CD4-positive, alpha-beta T cell treated with Interleukin-4 for 1 hour (primary cell): ENCODE measurements around the gene FAM234A.
"Not testable (repeated sequence)": the region's sequence is repeated elsewhere in the genome, so short reads cannot be mapped to it uniquely, and the experiment has no call there.

Source experiments
- DNase-seq, 2 donors: peaks; one replicate each; pipeline ENCODE4 v3.0.0-alpha.2; 2020 to 2022

The FAM234A gene

DNA sequence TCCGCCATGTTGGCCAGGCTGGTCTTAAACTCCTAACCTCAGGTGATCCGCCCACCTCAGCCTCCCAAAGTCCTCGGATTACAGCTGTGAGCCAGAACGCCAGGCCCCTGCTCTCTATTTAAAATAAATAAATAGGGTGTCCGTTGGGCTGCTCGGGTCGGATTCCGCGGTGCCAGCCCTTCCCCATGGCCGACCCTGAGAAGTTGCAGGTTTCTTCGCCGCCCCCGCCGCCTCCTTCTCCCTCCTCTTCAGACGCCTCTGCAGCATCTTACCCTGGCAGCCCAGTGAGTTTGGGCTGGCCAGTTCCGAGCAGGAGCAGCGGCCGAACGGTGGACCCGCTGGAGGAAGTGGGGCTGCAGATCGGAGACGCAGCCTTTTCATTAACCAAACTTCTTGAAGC is 3.7 kb upstream of the FAM234A start:
- no peak for DNase-seq

DNA sequence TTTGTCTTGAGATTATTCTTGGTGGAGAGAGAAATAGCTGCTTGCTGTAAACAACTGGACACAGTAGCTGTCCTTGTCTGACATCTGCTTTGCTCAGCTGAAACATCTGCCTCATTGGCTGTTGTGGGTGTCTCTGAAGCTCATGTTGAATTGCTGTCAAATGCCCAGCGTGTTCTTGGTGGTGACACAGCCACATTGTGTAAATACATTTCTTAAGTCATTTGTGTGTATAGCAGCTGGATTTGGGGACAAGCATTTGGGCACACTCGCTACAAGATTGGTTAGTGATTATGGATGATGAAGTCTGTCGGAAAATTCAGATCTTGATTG is 5.3 kb downstream of the FAM234A start:
- no peak for DNase-seq

DNA sequence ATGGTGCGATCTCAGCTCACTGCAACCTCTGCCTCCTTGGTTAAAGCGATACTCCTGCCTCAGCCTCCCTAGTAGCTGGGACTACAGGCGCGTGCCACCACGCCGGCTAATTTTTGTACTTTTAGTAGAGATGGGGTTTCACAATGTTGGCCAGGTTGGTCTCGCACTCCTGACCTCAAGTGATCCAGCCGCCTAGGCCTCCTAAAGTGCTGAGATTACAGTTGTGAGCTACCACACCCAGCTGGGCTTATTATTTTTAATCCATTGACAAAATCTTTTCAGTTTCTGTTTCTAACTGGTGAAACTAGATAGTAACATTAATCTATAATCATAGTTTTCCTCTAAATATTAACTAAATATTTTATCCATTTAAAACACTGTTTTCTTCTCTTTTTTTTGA is 5.9 kb downstream of the FAM234A start:
- no peak for DNase-seq

DNA sequence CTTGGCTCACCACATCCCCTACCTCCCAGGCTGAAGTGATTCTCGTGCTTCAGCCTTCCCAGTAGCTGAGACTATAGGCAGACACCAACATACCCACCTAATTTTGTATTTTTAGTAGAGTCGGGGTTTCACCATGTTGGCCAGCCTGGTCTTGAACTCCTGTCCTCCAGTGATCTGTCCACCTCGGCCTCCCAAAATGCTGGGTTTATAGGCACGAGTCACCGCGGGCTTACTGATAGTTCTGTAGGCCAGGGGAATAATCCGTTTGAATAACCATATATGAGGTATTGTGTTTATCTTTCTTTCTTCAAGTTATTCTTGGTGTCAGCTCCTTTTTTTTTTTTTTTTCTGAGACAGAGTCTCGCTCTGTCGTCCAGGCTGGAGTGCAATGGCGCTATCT is 7.7 kb downstream of the FAM234A start:
- DNase-seq = no peak

DNA sequence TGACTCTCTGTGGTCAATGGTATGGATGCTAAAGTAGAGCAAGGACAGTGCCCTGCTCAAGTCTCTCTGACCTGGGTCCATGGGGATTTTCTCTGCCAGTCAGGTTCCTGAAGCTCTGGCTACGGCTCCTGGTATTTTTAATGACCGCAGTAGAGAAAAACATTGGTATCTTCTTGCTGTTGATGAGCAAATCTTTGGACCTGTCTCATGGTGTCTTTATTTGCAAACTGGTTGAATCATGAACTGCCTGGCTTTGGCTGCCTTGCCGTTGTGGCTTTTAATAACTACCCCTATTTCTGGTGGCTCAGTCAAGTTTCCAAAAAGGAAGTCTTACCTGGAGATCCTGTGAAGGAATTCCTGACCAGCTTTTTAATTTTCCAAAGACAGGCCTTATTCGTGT is 8.7 kb downstream of the FAM234A start:
- DNase-seq = no peak

DNA sequence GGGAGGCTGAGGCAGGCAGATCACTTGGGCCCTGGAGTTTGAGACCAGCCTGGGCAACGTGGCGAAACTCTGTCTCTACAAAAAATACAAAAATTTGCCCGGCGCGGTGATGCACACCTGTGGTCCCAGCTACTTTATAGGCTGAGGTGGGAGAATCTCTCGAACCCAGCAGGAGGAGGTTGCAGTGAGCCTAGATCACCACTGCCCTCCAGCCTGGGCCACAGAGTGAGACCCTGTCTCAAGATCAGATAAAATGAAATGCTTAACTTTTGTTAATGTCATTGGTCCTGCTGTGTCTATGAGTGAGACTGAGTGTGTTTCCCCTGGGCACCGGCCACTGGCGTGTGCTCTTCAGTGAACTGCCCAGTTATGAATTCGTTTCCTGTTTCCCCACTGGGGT is 10.5 kb downstream of the FAM234A start:
- no peak for DNase-seq

DNA sequence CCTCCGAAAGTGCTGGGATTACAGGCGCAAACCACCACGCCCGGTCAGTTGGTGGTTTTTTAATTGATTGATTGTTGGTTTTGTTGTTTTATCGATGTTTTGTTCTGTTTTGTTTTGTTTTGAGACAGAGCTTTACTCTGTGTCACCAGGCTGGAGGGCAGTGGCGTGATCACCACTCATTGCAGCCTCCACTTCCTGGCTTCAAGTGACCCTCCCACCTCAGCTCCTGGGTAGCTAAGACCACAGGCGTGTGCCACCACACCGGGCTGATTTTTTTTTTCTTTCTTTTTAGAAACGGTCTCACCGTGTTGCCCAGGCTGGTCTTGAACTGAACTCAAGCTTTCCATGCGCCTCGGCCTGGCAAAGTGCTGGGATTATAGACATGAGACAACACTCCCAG is 12.4 kb downstream of the FAM234A start:
- DNase-seq = no peak

DNA sequence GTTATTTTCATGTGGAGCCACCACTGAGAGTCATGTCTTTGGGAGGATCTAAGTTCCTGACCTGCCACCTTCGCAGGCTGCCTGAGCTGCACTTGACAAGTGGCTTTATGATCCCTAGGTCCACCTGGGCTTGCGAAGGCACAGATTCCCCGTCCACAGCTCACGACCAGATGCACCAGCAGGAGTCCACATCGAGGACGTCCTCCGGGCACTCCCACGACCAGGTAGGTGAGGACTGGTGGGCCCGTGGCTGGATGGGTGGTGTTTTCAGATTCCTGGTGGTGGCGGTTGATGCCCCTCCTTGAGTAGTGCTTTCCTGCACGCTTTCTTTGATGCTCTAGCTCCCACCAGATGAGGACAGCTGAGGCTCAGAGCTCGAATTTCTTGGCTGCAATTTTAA is 14.8 kb downstream of the FAM234A start:
- DNase-seq = no peak

DNA sequence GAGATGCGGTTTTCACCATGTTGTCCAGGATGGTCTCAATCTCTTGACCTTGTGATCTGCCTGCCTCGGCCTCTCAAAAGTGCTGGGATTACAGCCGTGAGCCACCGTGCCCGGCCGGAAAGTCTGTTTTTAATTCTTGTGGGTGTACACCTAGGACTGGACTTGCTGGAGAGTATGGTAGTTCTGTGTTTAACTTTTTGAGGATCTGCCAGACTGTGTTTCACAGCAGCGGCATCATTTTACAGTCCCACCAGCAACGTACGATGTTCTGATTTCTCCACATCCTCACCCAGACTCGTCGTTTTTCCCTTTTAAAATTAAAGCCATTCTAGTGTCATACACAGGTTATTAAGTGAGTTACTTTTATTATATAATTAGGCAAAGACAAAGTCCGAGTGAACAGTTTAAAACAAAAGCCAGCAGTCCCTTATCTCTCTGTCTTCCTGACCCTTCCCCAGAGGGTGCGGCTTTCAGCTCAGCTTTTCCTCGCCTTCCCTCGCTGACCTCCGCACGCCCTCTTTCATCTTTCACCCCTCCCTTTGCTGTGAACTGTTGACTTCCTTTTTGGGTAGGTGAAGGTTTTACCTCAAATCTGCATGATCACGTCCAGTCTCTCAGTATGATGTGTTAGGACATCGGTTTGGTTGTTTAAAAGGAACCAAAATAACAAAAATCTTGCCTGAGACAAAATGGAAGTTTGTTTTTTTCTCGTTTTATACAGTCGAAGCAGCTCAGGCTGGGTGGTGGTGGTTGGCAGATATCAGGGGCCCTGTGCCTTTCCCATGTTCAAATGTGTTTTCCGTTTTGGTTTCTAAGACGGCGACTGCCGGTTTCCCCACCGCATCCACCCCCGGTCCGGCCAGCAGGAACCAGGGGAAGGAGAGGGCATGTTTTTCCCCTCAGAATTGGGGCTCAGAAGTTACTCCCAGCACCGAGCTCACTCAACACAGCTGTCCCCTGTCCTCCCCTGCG is 18.0 kb downstream of the FAM234A start:
- DNase-seq = peak in 1 of 2 donors; percentile 45

DNA sequence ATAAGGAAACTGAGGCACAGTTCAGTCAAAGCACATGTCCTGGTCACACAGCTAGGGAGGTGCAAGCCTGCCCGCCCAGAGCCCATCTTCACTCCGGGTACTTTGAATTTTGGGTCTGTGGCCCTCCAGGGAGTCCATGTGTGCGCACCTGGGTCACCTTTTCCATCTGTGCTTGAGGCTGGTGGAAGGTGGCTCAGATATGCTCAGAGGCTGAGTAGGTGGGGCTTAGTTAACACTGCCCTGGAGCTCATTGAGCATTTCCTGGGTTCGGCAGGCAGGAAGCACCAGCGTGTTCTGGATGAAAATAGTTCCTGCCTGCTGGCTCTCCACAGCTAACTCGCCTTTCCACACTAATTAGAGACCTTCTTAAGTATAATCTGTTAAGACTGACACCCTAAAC is 19.2 kb downstream of the FAM234A start:
- no peak for DNase-seq

DNA sequence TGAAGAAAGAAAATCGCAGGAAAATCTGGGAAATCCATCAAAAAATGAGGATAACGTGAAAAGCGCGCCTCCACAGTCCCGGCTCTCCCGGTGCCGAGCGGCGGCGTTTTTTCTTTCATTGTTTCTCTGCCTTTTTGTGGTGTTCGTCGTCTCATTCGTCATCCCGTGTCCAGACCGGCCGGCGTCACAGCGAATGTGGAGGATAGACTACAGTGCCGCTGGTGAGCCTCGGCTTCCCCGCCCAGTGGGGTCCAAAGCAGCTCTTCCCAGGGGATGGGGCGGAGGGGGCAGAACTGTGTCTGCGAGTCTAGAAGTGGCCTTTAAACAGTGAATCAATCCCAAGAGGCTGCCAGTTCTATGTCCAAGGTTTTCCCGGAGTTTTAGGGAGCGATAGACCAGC is 19.8 kb downstream of the FAM234A start:
- DNase-seq = no peak

DNA sequence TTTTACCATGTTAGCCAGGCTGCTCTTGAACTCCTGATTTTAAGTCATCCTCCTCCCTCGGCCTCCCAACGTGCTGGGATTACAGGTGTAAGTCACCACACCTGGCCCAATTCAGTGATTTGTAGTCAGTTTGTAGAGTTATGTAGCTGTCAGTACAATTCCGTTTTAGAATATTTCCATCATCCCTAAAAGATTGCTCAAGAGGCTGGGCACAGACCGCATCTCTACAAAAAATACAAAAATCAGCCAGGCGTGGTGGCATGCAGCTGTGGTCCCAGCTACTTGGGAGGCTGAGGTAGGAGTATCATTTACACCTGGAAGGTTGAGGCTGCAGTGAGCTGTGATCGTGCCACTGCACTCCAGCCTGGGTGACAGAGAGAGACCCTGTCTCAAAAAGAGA is 20.6 kb downstream of the FAM234A start:
- DNase-seq = no peak

DNA sequence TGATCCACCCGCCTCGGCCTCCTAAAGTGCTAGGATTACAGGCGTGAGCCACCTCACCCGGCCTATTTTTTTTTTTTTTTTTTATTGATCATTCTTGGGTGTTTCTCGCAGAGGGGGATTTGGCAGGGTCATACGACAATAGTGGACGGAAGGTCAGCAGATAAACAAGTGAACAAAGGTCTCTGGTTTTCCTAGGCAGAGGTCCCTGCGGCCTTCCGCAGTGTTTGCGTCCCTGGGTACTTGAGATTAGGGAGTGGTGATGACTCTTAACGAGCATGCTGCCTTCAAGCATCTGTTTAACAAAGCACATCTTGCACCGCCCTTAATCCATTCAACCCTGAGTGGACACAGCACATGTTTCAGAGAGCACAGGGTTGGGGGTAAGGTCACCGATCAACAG is 23.5 kb downstream of the FAM234A start:
- not testable (repeated sequence) for DNase-seq

DNA sequence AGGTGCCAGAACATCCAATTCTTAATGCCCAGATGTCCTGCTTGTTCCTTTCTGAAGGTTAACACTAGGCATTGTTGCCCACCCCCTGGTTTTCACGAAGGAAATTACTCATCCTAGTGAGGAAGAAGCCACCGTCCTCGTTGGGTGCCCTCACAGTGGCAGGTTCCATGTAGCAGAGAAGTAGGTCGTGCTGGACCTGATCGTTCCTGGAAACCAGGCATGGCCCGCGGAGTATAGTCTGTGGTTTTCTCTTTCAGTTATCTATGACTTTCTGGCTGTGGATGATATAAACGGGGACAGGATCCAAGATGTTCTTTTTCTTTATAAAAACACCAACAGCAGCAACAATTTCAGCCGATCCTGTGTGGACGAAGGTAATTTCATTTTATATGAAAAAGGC is 24.6 kb downstream of the FAM234A start:
- DNase-seq = no peak

DNA sequence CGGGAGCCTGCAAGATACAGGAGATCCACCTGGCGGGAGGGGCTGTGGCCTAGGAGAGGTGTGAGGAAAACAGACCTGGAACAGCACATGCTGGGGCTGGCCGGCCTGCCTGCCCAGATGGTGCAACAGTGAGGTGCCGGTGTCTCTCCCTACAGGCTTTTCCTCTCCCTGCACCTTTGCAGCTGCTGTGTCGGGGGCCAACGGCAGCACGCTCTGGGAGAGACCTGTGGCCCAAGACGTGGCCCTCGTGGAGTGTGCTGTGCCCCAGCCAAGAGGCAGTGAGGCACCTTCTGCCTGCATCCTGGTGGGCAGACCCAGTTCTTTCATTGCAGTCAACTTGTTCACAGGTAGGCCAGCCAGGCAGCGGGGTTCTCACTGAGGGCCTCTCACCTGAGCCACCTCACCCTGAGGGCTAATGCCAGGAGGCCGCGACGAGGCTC is 25.2 kb downstream of the FAM234A start:
- no peak for DNase-seq

DNA sequence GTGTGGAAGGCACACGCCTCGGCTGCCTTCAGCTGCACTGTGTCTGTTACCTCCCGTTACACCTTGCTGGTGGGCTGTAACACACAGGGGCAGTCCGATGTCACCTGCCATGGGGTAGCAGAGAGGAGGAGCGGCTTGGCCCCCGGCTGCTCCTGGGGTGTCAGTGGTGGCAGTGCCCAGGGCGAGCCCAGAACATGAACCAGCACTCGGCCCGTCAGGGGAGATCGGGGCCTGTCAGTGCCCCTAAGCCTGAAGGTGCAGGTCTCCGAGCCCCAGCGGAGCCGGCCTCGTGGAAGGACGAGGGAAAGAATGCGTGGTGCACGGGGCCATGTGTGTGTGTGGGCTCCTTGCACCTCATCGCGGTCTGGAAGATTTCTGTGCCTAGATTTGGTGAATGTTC is 25.7 kb downstream of the FAM234A start:
- no peak for DNase-seq

DNA sequence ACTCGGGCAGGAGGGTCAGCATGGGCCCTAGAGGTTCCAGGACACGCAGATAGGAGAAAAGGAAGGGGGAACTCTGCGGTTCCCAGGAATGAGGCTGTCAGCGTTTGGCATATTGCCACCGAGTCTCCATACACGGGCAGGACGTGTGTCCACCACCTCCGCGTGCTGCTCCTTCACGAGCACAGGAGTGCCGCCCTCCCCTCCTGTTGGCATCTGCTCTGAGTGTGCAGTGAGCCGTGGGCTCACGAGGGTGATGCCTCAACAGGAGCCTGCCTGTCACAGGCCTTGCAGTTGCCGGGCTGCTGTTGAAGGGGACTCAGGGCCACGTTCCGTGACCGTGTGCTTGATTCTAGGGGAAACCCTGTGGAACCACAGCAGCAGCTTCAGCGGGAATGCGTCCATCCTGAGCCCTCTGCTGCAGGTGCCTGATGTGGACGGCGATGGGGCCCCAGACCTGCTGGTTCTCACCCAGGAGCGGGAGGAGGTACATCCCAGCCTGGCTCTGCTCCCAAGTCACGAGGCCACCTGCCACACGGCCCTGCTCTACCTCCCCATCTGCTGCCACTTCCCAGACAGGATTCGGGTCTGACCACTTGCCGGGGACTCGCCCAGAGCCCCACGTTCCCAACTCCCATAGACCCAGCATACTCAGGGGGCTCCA is 26.5 kb downstream of the FAM234A start:
- no peak for DNase-seq

DNA sequence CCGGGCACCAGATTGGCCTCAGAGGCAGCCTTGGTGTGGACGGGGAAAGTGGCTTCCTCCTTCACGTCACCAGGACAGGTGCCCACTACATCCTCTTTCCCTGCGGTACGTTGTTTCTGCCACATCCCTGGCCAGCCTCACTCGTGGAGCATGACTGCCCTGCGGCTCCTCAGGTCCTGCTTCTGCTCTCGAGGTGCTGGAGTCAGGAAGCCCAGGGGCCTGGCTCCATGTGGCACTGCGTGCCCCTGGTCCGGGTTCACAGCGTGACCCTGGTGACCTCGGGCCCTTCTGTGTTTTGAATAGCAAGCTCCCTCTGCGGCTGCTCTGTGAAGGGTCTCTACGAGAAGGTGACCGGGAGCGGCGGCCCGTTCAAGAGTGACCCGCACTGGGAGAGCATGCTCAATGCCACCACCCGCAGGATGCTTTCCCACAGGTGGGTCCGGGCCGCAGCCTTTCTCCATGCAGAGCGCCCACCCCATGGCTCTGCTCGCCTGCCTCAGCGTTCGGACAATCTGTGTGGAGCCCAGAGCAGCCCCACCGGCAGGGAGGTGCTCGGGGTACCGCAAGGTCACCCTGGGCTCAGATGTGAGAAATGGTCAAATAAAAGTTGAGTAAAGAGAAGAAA is 27.6 kb downstream of the FAM234A start:
- no peak for DNase-seq

DNA sequence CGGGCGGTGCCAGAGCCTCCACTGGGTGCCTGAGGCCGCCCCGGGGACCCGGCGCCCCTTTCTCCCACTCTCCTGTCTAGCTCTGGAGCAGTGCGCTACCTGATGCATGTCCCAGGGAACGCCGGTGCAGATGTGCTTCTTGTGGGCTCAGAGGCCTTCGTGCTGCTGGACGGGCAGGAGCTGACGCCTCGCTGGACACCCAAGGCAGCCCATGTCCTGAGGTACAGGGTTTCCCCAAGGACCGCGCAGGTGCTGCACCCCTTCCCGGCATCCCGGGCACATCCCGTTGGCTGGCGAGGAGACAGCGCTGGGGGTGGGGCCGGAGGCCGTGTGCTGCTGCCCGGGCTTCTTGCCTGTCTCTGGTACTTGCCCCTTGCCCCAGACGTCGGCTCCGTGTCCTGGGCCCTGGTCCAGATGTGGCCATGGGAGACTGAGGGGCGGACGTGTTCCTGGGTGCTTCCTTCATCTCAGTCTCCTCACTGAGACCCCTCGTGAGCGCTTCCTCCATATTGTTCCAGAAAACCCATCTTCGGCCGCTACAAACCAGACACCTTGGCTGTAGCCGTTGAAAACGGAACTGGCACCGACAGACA is 28.7 kb downstream of the FAM234A start:
- DNase-seq = no peak

DNA sequence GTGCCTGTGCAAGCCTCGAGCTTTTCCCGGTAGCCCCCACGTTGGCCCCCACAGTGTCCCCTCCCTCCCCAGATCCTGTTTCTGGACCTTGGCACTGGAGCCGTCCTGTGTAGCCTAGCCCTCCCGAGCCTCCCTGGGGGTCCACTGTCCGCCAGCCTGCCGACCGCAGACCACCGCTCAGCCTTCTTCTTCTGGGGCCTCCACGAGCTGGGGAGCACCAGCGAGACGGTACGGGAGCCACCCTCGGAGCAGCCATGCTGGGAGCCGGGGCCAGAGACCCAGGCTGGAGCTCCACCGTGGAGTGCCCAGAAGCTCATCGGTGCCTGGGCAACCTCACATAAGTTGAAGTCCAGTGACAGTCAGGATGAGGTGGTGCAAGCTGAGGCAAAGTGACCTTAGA is 29.3 kb downstream of the FAM234A start:
- no peak for DNase-seq

DNA sequence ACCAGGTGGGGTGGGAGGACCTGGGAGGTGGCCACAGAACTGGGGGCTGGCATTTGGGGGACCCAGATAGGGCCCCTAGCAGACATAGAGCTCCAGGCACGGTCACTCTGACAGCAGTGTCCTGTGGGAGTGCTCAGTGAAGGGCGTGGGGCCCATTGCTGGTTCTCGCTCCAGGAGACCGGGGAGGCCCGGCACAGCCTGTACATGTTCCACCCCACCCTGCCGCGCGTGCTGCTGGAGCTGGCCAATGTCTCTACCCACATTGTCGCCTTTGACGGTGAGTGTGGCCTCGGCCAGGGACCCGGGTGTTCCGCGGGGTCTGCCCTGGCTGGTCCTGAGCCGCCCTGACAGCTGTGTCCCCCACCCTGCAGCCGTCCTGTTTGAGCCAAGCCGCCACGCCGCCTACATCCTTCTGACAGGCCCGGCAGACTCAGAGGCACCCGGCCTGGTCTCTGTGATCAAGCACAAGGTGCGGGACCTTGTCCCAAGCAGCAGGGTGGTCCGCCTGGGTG is 29.9 kb downstream of the FAM234A start:
- no peak for DNase-seq

DNA sequence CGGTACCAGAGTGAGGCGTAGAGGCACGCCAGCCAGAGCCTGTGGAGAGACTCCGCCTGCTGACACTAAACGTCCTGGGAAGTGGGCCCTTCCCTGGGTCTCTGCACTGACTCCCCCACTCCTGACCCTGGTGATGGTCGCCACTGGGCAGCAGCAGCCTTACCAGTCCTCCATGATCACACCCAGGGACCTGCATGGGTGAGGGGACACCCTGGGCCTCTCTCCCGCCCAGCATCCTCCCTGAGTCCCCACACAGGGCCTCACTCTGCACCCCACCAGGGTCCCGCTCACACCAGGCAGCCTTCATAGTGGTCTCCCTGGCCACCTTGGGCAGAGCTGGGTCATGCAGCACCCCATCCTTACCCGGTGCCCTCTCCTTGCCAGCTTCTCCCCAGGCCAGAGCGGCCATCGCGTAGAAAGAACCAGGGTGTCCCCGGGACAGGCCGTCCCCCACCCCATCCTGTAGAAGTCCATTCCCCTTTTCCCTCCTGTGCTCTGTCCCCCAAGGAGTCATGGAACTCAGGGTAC is 30.4 kb downstream of the FAM234A start:
- DNase-seq = no peak

DNA sequence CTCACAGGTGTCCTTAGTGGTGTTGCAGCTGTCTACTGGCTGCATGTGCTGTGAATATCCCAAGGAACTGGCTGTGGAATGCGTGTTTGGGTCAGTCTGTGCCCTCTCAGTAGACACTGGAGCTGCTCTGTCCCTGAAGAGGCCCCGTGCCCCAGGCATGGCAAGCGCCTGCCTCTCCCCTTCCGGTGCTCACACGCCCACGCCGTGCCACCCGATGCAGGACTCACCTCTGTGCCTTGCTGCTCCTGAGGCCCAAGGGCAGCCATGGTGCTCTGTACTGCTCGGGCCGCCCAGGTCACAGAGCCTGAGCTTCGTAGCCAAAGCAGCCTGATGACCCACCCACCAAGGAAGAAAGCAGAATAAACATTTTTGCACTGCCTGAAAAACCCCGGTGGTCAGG is 31.1 kb downstream of the FAM234A start:
- DNase-seq = no peak
